IPS DF 4.7 (cell line): ENCODE data around the gene ARHGEF25.

Experiments
- DNase-seq: peaks from one replicate; pipeline ENCODE4 v3.0.0-alpha.2; 2013; ENCODE audit warnings: low spot score; ENCODE audit errors: extremely low read depth

The ARHGEF25 gene

GRCh38 chr12:57621497-57622292 lies 10.5 kb downstream of the ARHGEF25 start:
- no peak for DNase-seq

GRCh38 chr12:57622293-57623245 lies 11.3 kb downstream of the ARHGEF25 start:
- no peak for DNase-seq

- DNase-seq = no peak
Observed at GRCh38 chr12:57623385-57623784, 12.2 kb downstream of the ARHGEF25 start.

- DNase-seq = no peak
Observed at GRCh38 chr12:57623811-57624390, 12.7 kb downstream of the ARHGEF25 start.

GRCh38 chr12:57624441-57625220 lies 13.4 kb downstream of the ARHGEF25 start:
- DNase-seq = no peak

GRCh38 chr12:57625261-57626032 lies 14.2 kb downstream of the ARHGEF25 start:
- no peak for DNase-seq

GRCh38 chr12:57626111-57626920 lies 15.1 kb downstream of the ARHGEF25 start:
- DNase-seq = no peak

- DNase-seq = no peak
Observed at GRCh38 chr12:57626921-57627445, 15.7 kb downstream of the ARHGEF25 start.

GRCh38 chr12:57627501-57628279 lies 16.5 kb downstream of the ARHGEF25 start:
- DNase-seq = no peak

GRCh38 chr12:57628280-57629191 lies 17.3 kb downstream of the ARHGEF25 start:
- no peak for DNase-seq

- no peak for DNase-seq
Observed at GRCh38 chr12:57629897-57630471, 18.7 kb downstream of the ARHGEF25 start.

- DNase-seq = no peak
Observed at GRCh38 chr12:57630891-57631433, 19.7 kb downstream of the ARHGEF25 start.

GRCh38 chr12:57631566-57632072 lies 20.4 kb downstream of the ARHGEF25 start:
- DNase-seq = no peak

GRCh38 chr12:57632073-57632957 lies 21.1 kb downstream of the ARHGEF25 start:
- DNase-seq = no peak
